B cell (primary cell): ENCODE data around the gene GRK5.

Source experiments
- EZH2 ChIP-seq: IDR thresholded peaks from 2 replicates; pipeline ENCODE4 v1.6.1; 2012; ENCODE audit warnings: borderline replicate concordance, low read depth, mild to moderate bottlenecking, moderate library complexity, low read length; ENCODE audit not compliant: insufficient read depth, poor library complexity, severe bottlenecking
- TF ChIP-seq, protein P1 (sequence below): fragments of 200-600 bp; IDR thresholded peaks from one replicate; pipeline ENCODE4 v1.8.0; 2022; ENCODE audit warnings: antibody characterized with exemption, mild to moderate bottlenecking

DNA sequence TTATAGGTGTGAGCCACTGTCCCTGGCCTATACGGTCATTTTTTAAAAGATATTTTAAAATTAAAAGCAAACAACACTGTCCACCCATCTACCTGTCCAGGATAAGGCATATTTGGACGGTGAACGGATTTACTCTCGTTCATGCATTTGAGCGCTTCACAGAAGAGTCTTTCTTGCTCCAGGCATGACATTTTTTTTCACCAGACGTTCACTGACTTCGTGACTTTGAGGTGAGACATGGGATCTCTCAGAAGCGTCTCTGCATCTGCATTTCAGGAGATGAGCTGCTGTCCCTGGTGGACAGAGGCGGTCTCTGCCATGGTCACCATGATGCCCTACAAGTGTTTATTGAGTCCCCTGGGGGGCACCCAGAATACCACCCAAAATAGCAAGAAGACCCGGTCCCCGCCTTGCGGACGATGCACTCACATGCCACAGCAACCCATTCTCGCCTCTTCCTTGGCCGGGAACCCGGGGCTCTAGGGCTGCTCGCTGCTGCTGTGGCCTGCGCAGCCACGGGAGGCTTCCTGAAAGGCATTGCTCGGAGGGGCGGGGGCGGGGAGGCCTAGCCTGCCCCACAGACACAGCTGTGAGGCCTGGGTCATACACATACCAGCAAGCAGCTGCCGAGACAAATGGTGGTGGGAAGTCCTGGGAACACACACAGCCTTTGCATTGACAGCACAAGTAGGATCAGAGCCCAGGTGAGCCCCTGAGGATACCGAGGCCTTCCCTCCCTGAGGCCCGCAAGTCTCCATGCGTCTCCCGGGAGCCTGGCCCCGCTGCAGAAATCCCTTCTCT, 250.8 kb downstream of the GRK5 start:
- TF ChIP-seq, protein P1, sequence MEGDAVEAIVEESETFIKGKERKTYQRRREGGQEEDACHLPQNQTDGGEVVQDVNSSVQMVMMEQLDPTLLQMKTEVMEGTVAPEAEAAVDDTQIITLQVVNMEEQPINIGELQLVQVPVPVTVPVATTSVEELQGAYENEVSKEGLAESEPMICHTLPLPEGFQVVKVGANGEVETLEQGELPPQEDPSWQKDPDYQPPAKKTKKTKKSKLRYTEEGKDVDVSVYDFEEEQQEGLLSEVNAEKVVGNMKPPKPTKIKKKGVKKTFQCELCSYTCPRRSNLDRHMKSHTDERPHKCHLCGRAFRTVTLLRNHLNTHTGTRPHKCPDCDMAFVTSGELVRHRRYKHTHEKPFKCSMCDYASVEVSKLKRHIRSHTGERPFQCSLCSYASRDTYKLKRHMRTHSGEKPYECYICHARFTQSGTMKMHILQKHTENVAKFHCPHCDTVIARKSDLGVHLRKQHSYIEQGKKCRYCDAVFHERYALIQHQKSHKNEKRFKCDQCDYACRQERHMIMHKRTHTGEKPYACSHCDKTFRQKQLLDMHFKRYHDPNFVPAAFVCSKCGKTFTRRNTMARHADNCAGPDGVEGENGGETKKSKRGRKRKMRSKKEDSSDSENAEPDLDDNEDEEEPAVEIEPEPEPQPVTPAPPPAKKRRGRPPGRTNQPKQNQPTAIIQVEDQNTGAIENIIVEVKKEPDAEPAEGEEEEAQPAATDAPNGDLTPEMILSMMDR = no peak
- TF ChIP-seq EZH2 = no peak
